IMR-90 (cell line): ENCODE results near the gene AGAP1. TPM values are rescaled to one million over a fixed set of nuclear protein-coding genes. Genes with fewer than 3 reads are reported as not detected.

ENCODE experiments used
- ATAC-seq: fragments of 200-7000 bp; cut with Tn5 transposase; 2 replicates; pipeline ENCODE4 v1.9.1; 2020; ENCODE audit warnings: low read depth, mild to moderate bottlenecking, moderate library complexity
- BruUV-seq: library from RNA; stranded (reverse); fragments of 400-500 nt; replicated peaks from 2 replicates; lab custom pipeline; 2021; lab: Mats Ljungman, UMichigan
- CTCF ChIA-PET: fragments of 300-600 bp; formaldehyde crosslinking; extraction: SDS; loops from one replicate; lab custom pipeline; 2021; ENCODE audit warnings: antibody characterized with exemption; lab: Yijun Ruan, JAX
- POLR2A ChIA-PET: fragments of 300-600 bp; sonication (Branson Sonifier 250); formaldehyde crosslinking; loops from one replicate; lab custom pipeline; 2022; ENCODE audit warnings: antibody characterized with exemption; ENCODE audit not compliant: unreplicated experiment; lab: Charles Lee
- DNase-seq: peaks from one replicate; pipeline ENCODE4 v3.0.0; 2013
- H2AFZ ChIP-seq: replicated peaks from 2 replicates; pipeline ENCODE3; 2013; ENCODE audit warnings: low read length, mild to moderate bottlenecking; ENCODE audit not compliant: poor library complexity
- H2AK5ac ChIP-seq: 2 replicates; pipeline ENCODE4 v1.6.1; 2013; ENCODE audit warnings: low read depth, low read length, inconsistent platforms
- H2AK9ac ChIP-seq: replicated peaks from 2 replicates; pipeline ENCODE3; 2013; ENCODE audit warnings: mild to moderate bottlenecking, low read depth, low read length, moderate library complexity; ENCODE audit not compliant: poor library complexity
- H2BK120ac ChIP-seq: 2 replicates; pipeline ENCODE4 v1.6.1; 2013; ENCODE audit warnings: low read depth, low read length, inconsistent platforms
- H2BK15ac ChIP-seq: 3 replicates; pipeline ENCODE4 v1.6.1; 2013; ENCODE audit warnings: low read depth, low read length, inconsistent platforms
- H2BK20ac ChIP-seq: 2 replicates; pipeline ENCODE4 v1.6.1; 2013; ENCODE audit warnings: low read depth, mild to moderate bottlenecking, inconsistent platforms, low read length, moderate library complexity
- H2BK5ac ChIP-seq: 2 replicates; pipeline ENCODE4 v1.6.1; 2013; ENCODE audit warnings: mild to moderate bottlenecking, low read depth, low read length, inconsistent platforms; ENCODE audit not compliant: poor library complexity, severe bottlenecking
- H3K14ac ChIP-seq: replicated peaks from 2 replicates; pipeline ENCODE4 v1.6.1; 2013; ENCODE audit warnings: low read depth, low read length, inconsistent platforms
- H3K18ac ChIP-seq: 2 replicates; pipeline ENCODE4 v1.6.1; 2013; ENCODE audit warnings: low read depth, low read length, control low read depth
- H3K23ac ChIP-seq: 2 replicates; pipeline ENCODE4 v1.6.1; 2013; ENCODE audit warnings: low read depth, low read length, inconsistent platforms
- H3K27ac ChIP-seq: 2 replicates; pipeline ENCODE4 v1.5.1; 2013; ENCODE audit warnings: mild to moderate bottlenecking, control low read depth, low read length; ENCODE audit not compliant: insufficient read depth
- H3K27me3 ChIP-seq: 2 replicates; pipeline ENCODE4 v1.6.1; 2013; ENCODE audit warnings: low read length; ENCODE audit not compliant: control insufficient read depth, insufficient read depth
- H3K36me3 ChIP-seq: 2 replicates; pipeline ENCODE4 v1.6.1; 2013; ENCODE audit warnings: low read length, mixed read lengths; ENCODE audit not compliant: control insufficient read depth, insufficient read depth
- H3K4ac ChIP-seq: 2 replicates; pipeline ENCODE4 v1.6.1; 2013; ENCODE audit warnings: low read depth, low read length, inconsistent platforms
- H3K4me1 ChIP-seq: 2 replicates; pipeline ENCODE4 v1.6.1; 2013; ENCODE audit warnings: low read length, mixed read lengths; ENCODE audit not compliant: control insufficient read depth, insufficient read depth
- H3K4me2 ChIP-seq: 2 replicates; pipeline ENCODE4 v1.6.1; 2013; ENCODE audit warnings: low read depth, mild to moderate bottlenecking, control low read depth, low read length, moderate library complexity
- H3K4me3 ChIP-seq: 2 replicates; pipeline ENCODE4 v1.5.1; 2013; ENCODE audit warnings: low read depth, mild to moderate bottlenecking, control low read depth, low read length, moderate library complexity; ENCODE audit not compliant: insufficient read depth
- H3K56ac ChIP-seq: 2 replicates; pipeline ENCODE4 v1.6.1; 2013; ENCODE audit warnings: low read length, inconsistent platforms; ENCODE audit not compliant: insufficient read depth; ENCODE audit errors: extremely low read depth
- H3K79me1 ChIP-seq, 2 experiments: 2 replicates each; pipeline ENCODE4 v1.6.1; 2013; ENCODE audit warnings: low read length in 2 of 2, inconsistent platforms in 1 of 2, low read depth in 1 of 2
- H3K9ac ChIP-seq: 2 replicates; pipeline ENCODE4 v1.6.1; 2013; ENCODE audit warnings: low read depth, low read length, control low read depth
- H3K9me1 ChIP-seq: 2 replicates; pipeline ENCODE4 v1.6.1; 2013; ENCODE audit warnings: low read length, inconsistent platforms; ENCODE audit not compliant: insufficient read depth
- H3K9me3 ChIP-seq: 2 replicates; pipeline ENCODE4 v1.6.1; 2013; ENCODE audit warnings: low read length; ENCODE audit not compliant: control insufficient read depth, insufficient read depth
- H4K20me1 ChIP-seq: 2 replicates; pipeline ENCODE4 v1.6.1; 2013; ENCODE audit warnings: low read length, inconsistent platforms; ENCODE audit not compliant: insufficient read depth
- H4K5ac ChIP-seq: 2 replicates; pipeline ENCODE4 v1.6.1; 2013; ENCODE audit warnings: mild to moderate bottlenecking, low read depth, low read length, control low read depth
- H4K8ac ChIP-seq, 2 experiments: 2 replicates each; pipeline ENCODE4 v1.6.1; 2013; ENCODE audit warnings: low read depth in 2 of 2, low read length in 2 of 2, control low read depth in 1 of 2, inconsistent platforms in 1 of 2
- H4K91ac ChIP-seq: 2 replicates; pipeline ENCODE4 v1.6.1; 2013; ENCODE audit warnings: low read depth, low read length, inconsistent platforms; ENCODE audit not compliant: insufficient read depth
- BHLHE40 ChIP-seq: fragments of 150-350 bp; IDR thresholded peaks from 2 replicates; pipeline ENCODE4 v1.6.1; 2016; ENCODE audit warnings: mild to moderate bottlenecking, low read depth, low read length
- CEBPB ChIP-seq: IDR thresholded peaks from 2 replicates; pipeline ENCODE4 v1.6.1; 2012; ENCODE audit warnings: low read depth, low read length, improper control_type of control experiment
- CHD1 ChIP-seq: IDR thresholded peaks from 2 replicates; pipeline ENCODE4 v1.6.1; 2012; ENCODE audit warnings: low read depth, low read length, improper control_type of control experiment
- CTCF ChIP-seq: conservative IDR thresholded peaks from 2 replicates; pipeline ENCODE4 v1.5.1; 2012; ENCODE audit warnings: mild to moderate bottlenecking, low read depth, low read length, improper control_type of control experiment
- ELK1 ChIP-seq: fragments of 150-350 bp; IDR thresholded peaks from 2 replicates; pipeline ENCODE4 v1.6.1; 2016; ENCODE audit warnings: low read depth, mild to moderate bottlenecking, low read length, moderate library complexity, borderline replicate concordance
- FOS ChIP-seq: fragments of 150-350 bp; IDR thresholded peaks from 2 replicates; pipeline ENCODE4 v1.6.1; 2016; ENCODE audit warnings: low read depth, low read length
- MAZ ChIP-seq: IDR thresholded peaks from 2 replicates; pipeline ENCODE4 v1.6.1; 2012; ENCODE audit warnings: low read depth, mild to moderate bottlenecking, low read length, improper control_type of control experiment, moderate library complexity, borderline replicate concordance
- MXI1 ChIP-seq: IDR thresholded peaks from 2 replicates; pipeline ENCODE4 v1.6.1; 2012; ENCODE audit warnings: low read depth, mild to moderate bottlenecking, low read length, moderate library complexity, borderline replicate concordance
- NFE2L2 ChIP-seq: fragments of 150-350 bp; IDR thresholded peaks from 2 replicates; pipeline ENCODE4 v1.6.1; 2016; ENCODE audit warnings: low read depth, mild to moderate bottlenecking, low read length
- POLR2A ChIP-seq: IDR thresholded peaks from 2 replicates; pipeline ENCODE4 v1.6.1; 2012; ENCODE audit warnings: mild to moderate bottlenecking, low read depth, low read length
- RAD21 ChIP-seq: IDR thresholded peaks from 2 replicates; pipeline ENCODE4 v1.6.1; 2012; ENCODE audit warnings: low read length, improper control_type of control experiment
- RCOR1 ChIP-seq: IDR thresholded peaks from 2 replicates; pipeline ENCODE4 v1.6.1; 2012; ENCODE audit warnings: mild to moderate bottlenecking, low read length, improper control_type of control experiment; ENCODE audit not compliant: insufficient replicate concordance
- RFX5 ChIP-seq: IDR thresholded peaks from 2 replicates; pipeline ENCODE4 v1.8.0; 2012; ENCODE audit warnings: low read depth, mild to moderate bottlenecking, low read length, moderate library complexity
- SMC3 ChIP-seq: fragments of 150-350 bp; IDR thresholded peaks from 2 replicates; pipeline ENCODE4 v1.6.1; 2016; ENCODE audit warnings: low read depth, mild to moderate bottlenecking, antibody characterized with exemption, low read length, moderate library complexity
- USF2 ChIP-seq: fragments of 150-350 bp; IDR thresholded peaks from 2 replicates; pipeline ENCODE4 v1.6.1; 2017; ENCODE audit warnings: mild to moderate bottlenecking, antibody characterized with exemption, low read length, low read depth
- WGBS, 2 experiments: methylation state at CpG; one replicate each; pipeline versions ENCODE4 v1.1.5 to v1.1.7; 2013; ENCODE audit warnings: missing lambda C conversion rate in 2 of 2; ENCODE audit not compliant: insufficient read length in 1 of 2; ENCODE audit errors: extremely low coverage in 2 of 2; 5-methylcytosine and 5-hydroxymethylcytosine counted together
- dilution Hi-C: fragments of 300-500 bp; cut with HindIII; formaldehyde crosslinking; loops from one replicate; pipeline ENCODE4 v1.14.3; 2018; ENCODE audit warnings: low sequenced_read_pairs; ENCODE audit not compliant: unreplicated experiment
- in situ Hi-C: fragments of 300-500 bp; cut with MboI; formaldehyde crosslinking; loops from 3 replicates; pipeline ENCODE4 v1.14.3; 2019; ENCODE audit warnings: low sequenced_read_pairs, inconsistent platforms, mixed read lengths
- intact Hi-C: fragments of 100-400 bp; cut with micrococcal nuclease; formaldehyde crosslinking; loops from 2 replicates; pipeline ENCODE4 v1.10.0; 2022
- polyA plus RNA-seq, 3 experiments: library from polyadenylated mRNA; depleted of rRNA; stranded (reverse); fragments of >200 nt; gene quantifications; 2 replicates each; pipeline ENCODE4 v1.2.3, GENCODE V29; 2012; ENCODE audit warnings: low replicate concordance in 1 of 3
- total RNA-seq: library from RNA; depleted of rRNA; stranded (reverse); fragments of >200 nt; gene quantifications from 2 replicates; pipeline ENCODE4 v1.2.3, GENCODE V29; 2012

AGAP1 gene
- total and polyA plus RNA-seq, 2 of the 4 experiments (the other 2 are of a cell fraction): 15.1 to 16.4 TPM

- no peak overlapping the region for H2BK5ac ChIP-seq
- no peak overlapping the region for H3K18ac ChIP-seq
- H3K4me2 ChIP-seq: peak overlapping the region; percentile 12; the same call in 1 of the 2 replicates
- in situ Hi-C loops: no loop called here
- H2AK5ac ChIP-seq: no peak overlapping the region
- peak overlapping the region; percentile 13 to 34; a peak in 2 of 4 replicates for H4K8ac ChIP-seq
- no peak overlapping the region for H3K14ac ChIP-seq
- no peak overlapping the region for H2AFZ ChIP-seq
- peak overlapping the region; percentile 30; the same call in 1 of the 2 replicates for H4K91ac ChIP-seq
- dilution Hi-C loops: no loop called here
- H2BK120ac ChIP-seq: peak overlapping the region; percentile 60
- peak overlapping the region; percentile 44 for H3K4ac ChIP-seq
- peaks cover 27 to 81% of the 10 kb centered on the region in 2 experiments; a peak in 3 of 4 replicates for H3K79me1 ChIP-seq
- no peaks in the 10 kb centered on the region for H3K9me3 ChIP-seq
- H3K36me3 ChIP-seq: no peaks in the 10 kb centered on the region
- no TSS peak for BruUV-seq
- H3K9ac ChIP-seq: no peak overlapping the region
- no peak overlapping the region for H2AK9ac ChIP-seq
- H4K5ac ChIP-seq: peak overlapping the region; percentile 6
- 63% methylated on average over 4 of the region's 7 CpGs; no CpG with 5 or more reads in 1 of the 2 experiments for WGBS, 2 experiments
- H4K20me1 ChIP-seq: peaks cover 31% of the 10 kb centered on the region
- DNase-seq: no peak
- H2BK20ac ChIP-seq: no peak overlapping the region
- ATAC-seq: peak; percentile 62
- H2BK15ac ChIP-seq: no peak overlapping the region
- 0 out of 2 replicates have a peak overlapping the region, but pooled peaks have one; percentile 16 for H3K23ac ChIP-seq
- H3K27me3 ChIP-seq: no peaks in the 10 kb centered on the region
- ChIA-PET CTCF (interaction anchor here (1.4 kb wide), 1 partner anchor 47 kb away, joined by 3 read pairs; no protein-coding TSS in a partner anchor), POLR2A (no interaction called here)
- peaks cover 19% of the 10 kb centered on the region for H3K4me1 ChIP-seq
- H3K9me1 ChIP-seq: peaks cover 16% of the 10 kb centered on the region
- intact Hi-C loops: no loop called here
- no peak overlapping the region for H3K27ac ChIP-seq
- TF ChIP-seq MAZ (no peak), USF2 (no peak), SMC3 (no peak), FOS (no peak), RFX5 (no peak), MXI1 (no peak), BHLHE40 (no peak), NFE2L2 (no peak), RCOR1 (no peak), POLR2A (no peak), CHD1 (no peak), CEBPB (no peak), CTCF (no peak), ELK1 (no peak), RAD21 (no peak)
- no peak overlapping the region for H3K4me3 ChIP-seq
- H3K56ac ChIP-seq: no peak overlapping the region
Observed at GRCh38 chr2:235505181-235505741, 11.4 kb downstream of the AGAP1 start.
